Stimulated activated CD8-positive, alpha-beta memory T cell treated with anti-CD3 and anti-CD28 coated beads, Interleukin-12 subunit alpha, Interleukin-12 subunit beta, amount 100 ng/mL, for 4 hours (primary cell): ENCODE results near the gene SAPCD1.

ENCODE experiments used
- DNase-seq: peaks from one replicate; pipeline ENCODE4 v3.0.0-alpha.2; 2020; ENCODE audit warnings: low read depth

Gene SAPCD1

DNA sequence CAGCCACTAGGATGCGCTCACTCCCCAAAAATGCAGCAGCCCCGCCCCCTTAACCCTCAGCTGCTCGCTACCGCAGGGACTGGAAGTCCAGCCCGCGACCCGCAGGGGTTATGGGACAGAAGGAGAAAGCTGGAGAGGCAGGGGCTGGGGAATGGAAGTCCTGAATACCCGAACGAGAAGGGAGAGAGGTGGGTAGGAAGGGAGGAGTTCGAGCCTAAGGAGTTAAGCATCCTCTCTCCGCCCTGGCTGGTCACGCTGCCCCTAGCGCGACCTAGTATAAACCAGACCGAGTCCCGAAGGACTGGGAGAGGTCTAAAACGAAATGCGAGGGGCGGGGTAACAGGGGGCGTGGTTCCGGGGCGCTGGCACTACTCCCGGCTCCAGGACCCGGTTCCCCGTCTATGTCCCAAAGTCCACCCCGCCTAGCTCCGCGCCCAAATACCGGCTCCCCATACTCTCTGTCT lies 32.9 kb upstream of the SAPCD1 start:
- DNase-seq = peak; percentile 65

DNA sequence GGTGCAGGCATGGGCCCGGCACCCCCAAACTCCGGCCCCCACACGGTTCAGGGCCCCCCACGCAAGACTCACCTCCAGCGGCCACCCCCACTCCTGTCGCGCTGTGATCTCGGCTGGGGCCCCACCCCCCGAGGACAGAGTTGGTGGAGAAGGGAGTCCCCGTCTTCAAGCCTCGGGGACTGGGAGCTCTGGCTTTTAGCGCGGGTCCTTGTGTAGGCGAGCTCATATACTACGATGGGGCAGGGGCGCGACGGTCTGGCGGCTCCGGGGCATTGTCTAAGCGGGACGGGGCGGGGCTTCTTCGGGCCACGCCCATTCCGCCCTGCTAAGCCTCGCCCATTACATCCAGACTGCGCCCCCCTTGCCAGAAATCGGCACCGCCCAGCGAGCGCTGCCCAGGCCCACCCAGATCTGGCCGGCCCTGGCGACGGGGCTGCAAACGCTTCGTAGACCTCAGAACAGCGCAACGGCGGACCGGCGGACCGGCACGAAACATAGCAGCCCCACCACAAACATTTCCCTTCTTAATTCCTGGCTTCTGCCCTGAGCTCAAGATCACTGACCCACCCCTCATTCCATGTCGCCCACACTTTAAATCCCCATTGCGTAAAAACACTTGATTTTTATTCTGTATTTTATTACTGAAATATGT lies 32.4 kb upstream of the SAPCD1 start:
- peak; percentile 53 for DNase-seq

DNA sequence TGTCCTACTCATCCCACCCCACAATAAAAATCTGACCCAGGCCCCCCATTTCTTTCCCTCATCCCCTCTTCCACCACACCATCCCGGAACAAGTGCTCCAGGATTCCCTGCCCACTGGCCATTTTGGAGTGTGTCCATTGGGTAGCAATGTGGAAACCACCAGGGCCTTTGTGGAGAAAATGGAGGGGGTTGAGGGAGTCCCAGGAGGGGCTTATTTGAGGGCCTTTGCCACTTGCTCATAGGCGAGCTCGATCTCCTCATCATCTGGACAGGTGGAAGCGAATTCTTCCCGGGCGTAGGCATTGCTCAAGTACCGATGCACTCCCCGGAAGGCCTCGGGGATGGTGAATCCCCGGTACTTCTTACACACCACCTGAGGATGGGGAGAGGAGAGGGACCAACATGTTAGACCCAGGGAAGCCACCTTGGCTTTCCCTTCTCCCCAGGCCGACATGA lies 31.8 kb upstream of the SAPCD1 start:
- DNase-seq = no peak

DNA sequence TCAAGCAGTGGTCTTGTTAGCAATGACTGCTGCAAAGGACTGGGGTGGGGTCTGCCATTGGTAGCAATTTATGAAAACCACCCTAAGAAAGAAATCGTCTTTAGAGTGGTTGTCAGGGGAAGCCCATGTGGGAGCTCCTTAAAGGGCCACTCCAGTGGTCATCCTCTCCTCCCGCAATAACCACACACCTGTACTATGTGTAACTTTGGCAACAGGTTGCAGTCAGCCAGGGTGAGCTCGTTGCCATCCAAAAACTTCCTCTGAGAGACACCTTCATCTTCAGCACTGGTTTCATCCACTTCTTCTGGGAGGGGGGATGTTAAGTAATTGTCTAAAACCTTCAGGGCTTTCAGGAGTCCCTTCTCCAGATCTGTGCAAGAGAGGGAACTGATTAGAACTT lies 30.4 kb upstream of the SAPCD1 start:
- DNase-seq = no peak

DNA sequence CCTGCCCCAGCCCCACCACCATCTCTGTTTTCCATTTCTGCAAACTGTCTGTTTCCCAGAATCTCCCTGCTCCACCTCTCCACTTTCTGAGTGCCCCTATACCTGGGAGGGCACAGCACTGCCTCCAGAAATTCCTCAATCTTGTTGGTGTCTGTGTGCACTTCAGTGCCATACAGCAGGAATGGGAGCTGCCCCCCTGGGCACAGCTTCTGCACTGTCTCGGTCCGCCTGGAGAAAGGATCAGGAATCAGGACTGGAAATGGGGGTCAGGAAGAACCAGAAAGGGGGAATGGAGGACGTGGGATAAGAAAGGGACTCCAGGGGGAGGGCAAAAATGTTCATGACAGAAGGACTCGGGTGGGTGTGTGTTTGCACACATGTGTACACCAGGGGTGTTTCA lies 28.7 kb upstream of the SAPCD1 start:
- DNase-seq = no peak

DNA sequence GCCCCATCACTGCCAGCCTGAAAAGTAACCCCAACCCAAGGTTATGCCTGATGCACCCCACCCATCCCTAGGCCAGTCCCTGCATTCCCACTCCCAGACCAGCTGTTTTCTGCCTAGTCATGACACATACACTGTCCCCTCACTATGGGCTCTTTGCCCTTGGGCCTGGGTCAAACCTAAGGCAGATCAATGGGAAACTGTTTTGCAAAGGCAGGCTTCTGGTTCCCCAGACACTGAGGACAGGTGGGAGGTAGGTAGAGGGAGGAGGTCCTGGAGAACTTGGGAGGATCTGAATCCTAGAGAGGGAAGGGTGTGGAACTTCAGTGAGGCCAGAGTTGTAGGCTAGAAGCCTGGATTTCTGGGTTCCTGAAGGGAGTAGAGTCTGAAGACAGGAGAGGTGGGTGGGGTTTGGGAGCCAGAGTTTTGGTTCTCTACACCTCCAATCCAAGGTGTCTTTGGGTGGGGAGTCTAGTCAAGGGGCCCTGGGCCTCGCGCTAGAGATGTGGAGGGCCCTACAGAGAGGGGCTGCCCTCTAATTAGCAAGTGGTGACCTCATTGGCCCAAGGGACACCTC lies 28.1 kb upstream of the SAPCD1 start:
- no peak for DNase-seq

DNA sequence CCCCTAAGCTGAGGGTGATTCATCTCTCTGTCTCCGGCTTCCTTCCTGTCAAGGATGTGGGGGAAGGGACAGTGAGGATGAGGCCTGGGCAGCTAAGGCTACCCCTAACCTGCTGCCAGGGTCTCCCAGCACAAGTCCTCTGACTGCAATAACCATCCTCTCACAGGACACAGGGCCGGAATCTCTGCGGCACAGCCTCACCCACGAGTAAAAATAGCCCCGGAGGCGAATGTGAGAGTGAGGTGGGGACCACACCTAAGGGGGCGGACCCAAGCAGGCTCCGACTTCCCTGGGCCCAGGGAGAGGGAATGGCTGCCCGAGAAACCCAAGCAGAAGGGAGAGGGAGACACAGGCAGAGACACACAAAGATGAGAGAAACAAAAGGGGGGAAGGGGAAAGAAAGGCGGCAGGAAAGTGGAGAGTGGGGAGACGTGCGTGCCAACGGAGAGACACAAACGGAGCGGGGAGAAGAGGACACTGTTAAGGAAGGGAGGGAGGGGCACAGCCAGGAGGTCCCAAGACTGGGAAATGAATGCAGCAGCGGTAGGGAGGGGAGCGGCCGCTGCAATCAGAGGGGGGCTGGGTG lies 27.5 kb upstream of the SAPCD1 start:
- peak; percentile 45 for DNase-seq

DNA sequence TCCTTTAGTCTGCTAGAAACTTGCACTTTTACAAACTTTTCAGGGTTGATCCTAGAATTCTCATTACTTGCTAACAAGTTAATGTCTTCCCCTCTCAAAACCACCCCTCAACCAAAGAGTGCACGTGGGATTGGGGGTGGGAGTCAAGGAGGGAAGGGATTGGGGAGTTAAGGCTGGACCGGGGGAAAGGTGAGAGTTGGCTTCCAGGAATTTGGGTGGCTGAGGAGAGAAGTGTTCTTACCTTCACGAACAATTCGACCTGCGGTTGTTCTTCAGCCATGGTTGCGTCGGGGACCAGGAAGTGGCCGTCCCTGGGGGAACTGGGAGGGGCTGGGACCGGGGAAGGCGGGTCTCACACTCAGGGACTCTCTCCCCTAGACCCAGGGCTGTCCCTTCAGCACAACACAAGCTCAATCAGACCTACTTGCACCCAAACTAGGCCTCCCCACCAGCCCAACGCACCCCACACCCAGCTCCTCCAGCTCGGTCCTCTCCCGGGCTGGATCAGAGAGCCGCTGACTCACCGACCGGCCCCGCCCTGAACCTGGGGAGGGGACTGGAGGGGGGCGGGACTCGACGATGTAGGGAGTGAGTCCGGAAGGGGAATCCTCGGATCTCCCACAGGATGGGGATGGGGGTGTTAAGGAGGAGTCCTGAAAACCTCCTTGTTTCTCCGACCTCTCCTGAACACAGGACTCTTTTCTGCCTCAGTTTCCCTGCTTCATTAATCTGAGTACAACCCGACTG lies 26.3 kb upstream of the SAPCD1 start, which contains the start of gene CLIC1:
Gene CLIC1, minus strand, starts transcription at position 510 of the 747 bp plus-strand sequence. Its CDS starts 230 bp downstream, at position 280.
- DNase-seq = peak; percentile 66

DNA sequence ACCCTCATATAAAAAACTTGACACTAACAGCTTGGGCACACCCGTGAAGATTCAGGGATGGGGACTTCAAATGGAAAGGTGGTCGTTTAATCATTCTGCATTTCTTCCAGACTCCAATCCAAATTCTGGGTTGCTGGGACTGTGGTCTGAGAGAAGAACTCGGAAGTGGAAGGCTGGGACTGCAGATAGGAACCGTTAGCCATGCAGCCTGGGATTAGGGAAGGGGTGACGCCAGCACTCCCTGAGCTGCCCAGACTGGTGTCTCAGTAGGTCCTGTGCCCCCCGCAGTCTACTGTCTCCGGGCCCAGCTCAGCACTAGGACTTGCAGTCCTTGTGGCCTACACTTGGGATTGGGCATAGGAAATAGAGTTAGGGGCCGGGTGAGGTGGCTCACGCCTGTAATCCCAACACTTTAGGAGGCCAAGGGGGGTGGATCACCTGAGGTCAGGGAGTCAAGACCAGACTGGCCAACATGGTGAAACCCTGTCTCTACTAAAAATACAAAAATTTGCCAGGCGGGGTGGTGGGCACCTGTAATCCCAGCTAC lies 25.6 kb upstream of the SAPCD1 start:
- no peak for DNase-seq

DNA sequence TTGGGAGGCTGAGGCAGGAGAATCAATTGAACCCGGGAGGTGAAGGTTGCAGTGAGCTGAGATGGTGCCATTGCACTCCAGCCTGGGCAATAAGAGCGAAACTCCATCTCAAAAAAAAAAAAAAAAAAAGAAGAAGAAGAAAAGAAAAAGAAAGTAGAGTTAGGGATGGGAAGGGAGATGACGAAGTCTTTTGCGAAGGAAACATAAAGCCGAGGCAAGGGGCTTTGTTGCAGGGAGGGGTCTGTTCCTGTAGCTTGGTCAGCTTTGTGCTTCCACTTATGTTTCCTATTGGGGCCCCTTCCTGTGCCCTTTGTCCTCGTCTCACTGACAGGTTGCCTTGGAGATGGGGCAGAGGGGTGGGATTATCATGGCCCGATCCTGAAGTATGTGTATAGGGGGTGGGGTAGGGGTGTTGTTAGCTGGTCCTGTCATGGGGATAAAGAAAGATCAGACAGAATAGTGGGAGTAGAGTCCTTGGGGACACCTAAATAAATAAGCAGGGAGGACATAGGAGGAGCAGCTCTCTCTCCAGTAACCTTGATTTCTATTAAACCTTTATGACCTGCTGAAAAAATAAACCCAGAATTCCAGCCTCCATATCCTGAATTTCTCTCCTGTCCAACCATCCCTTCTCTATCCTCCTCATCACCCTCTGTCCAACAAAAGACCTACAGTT lies 25.0 kb upstream of the SAPCD1 start:
- DNase-seq = no peak

DNA sequence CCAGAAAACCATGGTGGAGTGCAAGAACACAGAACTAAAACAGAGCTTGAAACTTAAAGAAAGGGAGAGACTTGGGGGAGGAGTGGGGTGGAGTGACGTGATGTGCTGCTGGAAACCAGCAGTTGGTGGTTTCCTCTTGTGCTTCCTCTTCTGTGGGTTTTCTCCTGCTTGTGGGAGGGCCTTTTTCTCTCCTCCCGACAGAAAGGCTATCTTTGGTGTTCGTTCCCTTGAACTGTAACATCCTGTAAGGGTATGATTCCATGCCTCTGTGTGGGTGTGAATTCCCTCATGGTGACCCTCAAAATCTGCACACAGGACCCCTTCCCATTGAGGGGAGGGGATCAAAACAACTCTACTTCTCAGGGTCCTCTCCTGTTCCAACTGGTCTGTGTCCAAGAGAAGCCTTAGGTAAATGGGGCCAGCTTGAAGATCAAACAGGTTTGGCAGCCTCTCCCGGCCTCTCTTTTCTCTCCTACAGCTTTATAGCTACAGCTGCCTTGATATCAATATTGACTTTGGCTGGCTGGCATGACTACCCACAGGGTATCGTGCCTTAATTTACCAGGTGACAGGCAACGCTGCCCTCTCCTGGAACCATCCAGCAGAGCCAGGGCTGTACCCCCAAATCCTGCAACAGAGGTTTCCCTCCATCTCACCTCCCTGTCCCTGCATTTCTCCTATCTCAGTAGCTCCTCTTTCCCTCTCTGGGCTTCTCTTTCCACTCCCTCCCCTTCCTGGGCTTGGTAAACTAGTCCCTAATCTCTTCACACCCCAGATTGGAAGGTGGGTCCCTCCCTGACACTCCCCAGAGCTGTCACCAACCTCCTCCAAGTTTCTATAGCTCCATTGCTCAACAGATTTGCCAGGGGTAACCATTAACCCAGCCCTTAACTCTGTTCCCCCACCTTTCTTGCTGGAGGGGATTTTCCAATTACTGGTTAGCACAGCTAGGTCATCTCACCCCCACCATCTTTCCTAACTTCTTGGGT lies 24.2 kb upstream of the SAPCD1 start:
- peak; percentile 43 for DNase-seq

DNA sequence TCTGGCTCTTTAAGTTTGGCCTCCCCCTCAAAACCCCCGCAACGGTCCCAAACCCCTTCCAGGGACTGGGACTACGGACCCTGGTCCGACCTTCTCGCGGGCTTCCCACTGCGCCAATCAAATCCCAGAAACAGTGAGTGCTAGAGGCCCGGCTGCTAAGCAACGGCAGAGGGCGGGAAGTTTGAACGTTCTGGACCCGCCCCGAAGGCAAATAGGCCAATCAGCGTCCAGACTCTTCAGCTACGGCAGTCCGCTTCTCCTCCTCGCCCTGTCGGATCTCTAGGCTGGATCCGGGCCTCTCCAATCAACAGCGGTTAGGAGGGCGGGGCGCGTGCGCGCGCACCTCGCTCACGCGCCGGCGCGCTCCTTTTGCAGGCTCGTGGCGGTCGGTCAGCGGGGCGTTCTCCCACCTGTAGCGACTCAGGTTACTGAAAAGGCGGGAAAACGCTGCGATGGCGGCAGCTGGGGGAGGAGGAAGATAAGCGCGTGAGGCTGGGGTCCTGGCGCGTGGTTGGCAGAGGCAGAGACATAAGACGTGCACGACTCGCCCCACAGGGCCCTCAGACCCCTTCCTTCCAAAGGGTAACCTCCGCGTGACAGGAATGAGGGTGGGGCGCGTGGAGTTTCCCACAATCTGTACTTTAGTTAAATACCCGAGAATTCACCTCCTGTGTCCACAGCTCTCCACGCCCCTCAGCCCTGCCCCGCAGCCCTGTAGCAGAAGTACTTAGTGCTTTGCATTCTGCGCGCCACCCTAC lies 22.6 kb upstream of the SAPCD1 start, which contains the start of gene MSH5:
Gene MSH5, plus strand, starts transcription at position 367 of the 758 bp plus-strand sequence. CDS start 462 bp downstream, outside the sequence.
- peak; percentile 91 for DNase-seq

DNA sequence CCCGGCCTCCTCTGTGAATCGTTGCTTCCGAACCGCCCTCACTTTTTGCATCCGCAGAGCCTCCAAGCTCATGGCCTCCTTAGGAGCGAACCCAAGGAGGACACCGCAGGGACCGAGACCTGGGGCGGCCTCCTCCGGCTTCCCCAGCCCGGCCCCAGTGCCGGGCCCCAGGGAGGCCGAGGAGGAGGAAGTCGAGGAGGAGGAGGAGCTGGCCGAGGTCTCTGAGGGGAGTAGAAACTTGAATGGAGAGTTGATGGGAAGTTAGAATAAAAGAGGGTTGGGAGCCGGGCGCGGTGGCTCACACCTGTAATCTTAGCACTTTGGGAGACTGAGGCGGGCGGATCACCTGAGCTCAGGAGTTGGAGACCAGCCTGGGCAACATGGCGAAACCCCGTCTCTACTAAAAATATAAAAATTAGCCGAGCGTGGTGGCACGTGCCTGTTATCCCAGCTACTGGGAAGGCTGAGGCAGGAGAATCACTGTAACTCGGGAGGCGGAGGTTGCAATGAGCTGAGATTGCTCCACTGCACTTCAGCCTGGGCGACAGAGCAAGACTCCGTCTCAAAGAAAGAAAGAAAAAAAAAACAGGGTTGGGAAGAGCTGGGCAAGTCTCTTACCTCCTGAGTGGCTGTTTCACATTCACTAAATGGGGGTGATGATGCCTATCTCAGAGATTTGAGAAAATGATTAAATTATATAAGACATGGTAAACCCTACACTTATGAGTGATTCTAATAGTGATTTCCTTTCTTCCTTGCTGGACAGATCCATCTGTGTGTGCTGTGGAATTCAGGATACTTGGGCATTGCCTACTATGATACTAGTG lies 21.8 kb upstream of the SAPCD1 start:
- no peak for DNase-seq

DNA sequence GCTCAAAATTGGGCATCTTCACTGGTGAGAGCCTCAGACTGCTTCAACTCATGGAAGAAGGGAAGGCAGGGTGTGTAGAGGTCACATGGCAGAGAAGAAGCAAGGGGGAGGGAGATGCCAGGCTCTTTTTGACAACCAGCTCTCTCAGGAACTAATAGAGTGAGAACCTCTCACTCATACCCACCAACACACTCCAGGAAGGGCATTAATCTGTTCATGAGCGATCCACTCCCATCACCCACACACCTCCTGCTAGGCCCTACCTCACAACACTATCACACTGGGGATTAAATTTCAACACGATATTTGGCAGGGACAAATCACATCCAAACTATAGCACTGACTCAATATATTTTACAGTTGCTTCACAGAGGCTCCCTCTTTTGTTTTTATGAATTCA lies 20.6 kb upstream of the SAPCD1 start:
- no peak for DNase-seq

DNA sequence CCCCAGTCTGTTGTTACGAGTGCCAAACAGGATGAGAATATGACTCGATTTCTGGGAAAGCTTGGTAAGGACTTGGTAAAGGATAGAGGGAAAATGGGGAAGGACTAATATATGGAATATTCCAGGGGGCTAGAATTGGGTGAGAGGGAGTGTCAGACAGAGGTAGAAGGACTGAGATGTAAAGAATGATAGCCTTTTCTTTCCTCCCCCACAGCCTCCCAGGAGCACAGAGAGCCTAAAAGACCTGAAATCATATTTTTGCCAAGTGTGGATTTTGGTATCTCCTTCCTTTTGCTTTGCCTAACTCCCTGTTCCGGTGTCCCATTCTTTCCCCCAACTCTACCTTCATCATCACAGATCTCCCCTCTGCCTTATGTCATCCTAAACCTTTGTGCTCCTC lies 19.6 kb upstream of the SAPCD1 start:
- no peak for DNase-seq

DNA sequence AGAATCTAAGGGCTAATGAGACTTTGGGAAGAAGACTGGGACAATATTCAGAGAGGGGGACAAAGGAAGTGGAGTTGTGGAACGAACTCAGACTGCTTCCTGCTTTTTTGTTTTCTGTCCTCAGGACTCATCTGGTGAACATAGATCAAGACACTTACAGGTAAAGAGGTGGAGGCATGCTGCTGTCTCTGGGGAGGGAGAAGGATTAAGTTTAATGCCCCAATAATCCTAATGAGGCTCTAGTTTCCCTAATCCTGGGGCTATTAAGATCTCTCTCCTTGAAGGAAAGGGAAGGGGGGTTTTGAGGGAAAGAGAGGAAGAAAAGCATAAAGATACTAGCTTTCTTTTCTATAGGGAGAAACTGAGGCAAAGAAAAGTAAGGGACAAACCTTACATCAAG lies 18.0 kb upstream of the SAPCD1 start:
- no peak for DNase-seq

DNA sequence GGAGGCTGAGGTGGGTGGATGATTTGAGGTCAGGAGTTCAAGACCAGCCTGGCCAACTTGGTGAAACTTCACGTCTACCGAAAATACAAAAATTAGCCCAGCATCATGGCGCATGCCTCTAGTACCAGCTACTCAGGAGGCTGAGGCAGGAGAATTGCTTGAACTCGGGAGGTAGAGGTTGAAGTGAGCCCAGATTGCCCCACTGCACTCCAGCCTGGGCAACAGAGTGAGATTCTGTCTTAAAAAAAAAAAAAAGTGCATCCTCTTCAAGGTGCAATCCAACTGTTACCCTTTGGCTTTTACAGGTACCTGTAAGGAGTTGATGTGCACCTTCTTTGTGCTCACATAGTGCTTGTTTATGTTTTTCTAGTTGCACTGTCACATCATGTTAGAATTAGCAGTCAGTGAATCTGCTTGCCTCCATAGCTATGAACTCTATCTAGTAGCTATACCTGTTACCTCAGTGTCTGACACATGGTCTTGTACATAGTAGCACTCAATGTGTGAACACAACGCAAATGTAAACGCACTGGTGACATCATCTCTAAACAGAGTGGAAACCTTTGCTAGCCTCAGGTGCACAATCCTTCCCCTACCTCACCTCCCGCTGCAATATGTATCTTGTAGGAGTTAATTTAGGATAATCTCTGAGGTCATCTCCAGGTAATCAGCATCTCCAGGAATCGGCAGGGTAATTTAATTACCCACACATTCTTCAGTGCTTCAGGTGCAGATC lies 13.0 kb upstream of the SAPCD1 start:
- DNase-seq = no peak

DNA sequence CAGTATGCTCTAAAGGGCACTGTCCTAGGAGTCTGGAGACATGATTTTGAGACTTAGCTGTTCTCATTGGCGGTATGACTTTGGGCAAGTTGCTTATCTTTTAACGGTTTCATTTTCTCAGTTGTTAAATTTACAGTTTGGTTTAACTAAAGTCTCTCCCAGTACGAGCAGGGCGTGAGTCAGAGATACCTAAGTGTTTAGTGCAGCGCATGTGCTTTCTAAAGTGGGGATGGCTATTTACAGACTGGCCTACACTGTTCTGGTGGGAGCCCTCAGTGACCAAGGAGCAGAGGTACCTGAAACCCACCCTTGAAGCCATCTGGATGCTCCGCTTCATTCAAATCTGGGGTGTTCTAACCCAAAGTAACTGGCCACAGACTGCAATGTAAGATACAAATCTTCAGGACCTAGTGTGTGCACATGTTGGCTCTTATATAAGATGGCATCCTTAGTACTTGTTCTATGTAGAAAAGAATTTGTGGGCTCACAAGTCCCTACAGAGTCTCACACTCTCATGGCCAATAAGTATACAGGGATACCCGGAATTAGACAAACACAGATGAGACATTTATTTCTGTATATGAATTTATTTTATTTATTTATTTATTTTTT lies 11.9 kb upstream of the SAPCD1 start:
- DNase-seq = no peak
